Transverse colon (tissue), 4 donors: ENCODE results near the gene TMEM270. TPM values are rescaled to one million over a fixed set of nuclear protein-coding genes. Genes with fewer than 3 reads are reported as not detected.
A peak's percentile ranks its signal among the peaks of the same experiment; 100 is the strongest.
"Not testable (repeated sequence)": the region's sequence is repeated elsewhere in the genome, so short reads cannot be mapped to it uniquely, and the experiment has no call there.

ENCODE experiments used
- DNase-seq: peaks from one replicate; pipeline ENCODE4 v3.0.0-alpha.2; 2019
- H3K27ac ChIP-seq, 4 donors: fragments of 200-600 bp; sonication (generic); 2 replicates each; pipeline ENCODE4 v1.5.1; 2016 to 2018; ENCODE audit warnings: inconsistent platforms in 4 of 4
- H3K27me3 ChIP-seq: fragments of 200-600 bp; sonication (generic); 2 replicates; pipeline ENCODE4 v1.5.1; 2017; ENCODE audit warnings: inconsistent platforms
- H3K36me3 ChIP-seq, 4 donors: fragments of 200-600 bp; sonication (generic); 2 replicates each; pipeline ENCODE4 v1.5.1; 2017 to 2019; ENCODE audit warnings: inconsistent platforms in 4 of 4
- H3K4me1 ChIP-seq, 4 donors: fragments of 200-600 bp; sonication (generic); 2 replicates each; pipeline ENCODE4 v1.5.1; 2017 to 2020; ENCODE audit warnings: inconsistent platforms in 4 of 4
- H3K4me3 ChIP-seq, 4 donors: fragments of 200-600 bp; sonication (generic); 1 replicate in 1 of 4; 2 replicates in 3 of 4; pipeline versions ENCODE4 v1.5.1 to v1.6.1; 2017 to 2019; ENCODE audit warnings: inconsistent platforms in 4 of 4
- H3K9me3 ChIP-seq, 2 donors: fragments of 200-600 bp; sonication (generic); 2 replicates each; pipeline ENCODE4 v1.5.1; 2017 to 2019; ENCODE audit warnings: inconsistent platforms in 2 of 2
- CTCF ChIP-seq, 5 experiments: fragments of 200-600 bp in 3 of 5; fragments of 450-650 bp in 2 of 5; sonication (generic) in 3 of 5; IDR thresholded peaks; 1 replicate in 2 of 5; 2 replicates in 3 of 5; pipeline ENCODE4 v1.5.1; 2016 to 2017; ENCODE audit warnings: antibody characterized with exemption in 5 of 5, inconsistent platforms in 3 of 5, mild to moderate bottlenecking in 2 of 5, moderate library complexity in 1 of 5
- EP300 ChIP-seq: sonication (generic); formaldehyde crosslinking; IDR thresholded peaks from one replicate; pipeline ENCODE4 v1.6.1; 2017; ENCODE audit warnings: antibody characterized with exemption, low read depth
- POLR2A ChIP-seq: fragments of 450-650 bp; IDR thresholded peaks from one replicate; pipeline ENCODE4 v1.6.1; 2016; ENCODE audit warnings: antibody characterized with exemption, mild to moderate bottlenecking, moderate library complexity
- POLR2AphosphoS5 ChIP-seq, 3 donors: sonication (generic); formaldehyde crosslinking; IDR thresholded peaks; one replicate each; pipeline ENCODE4 v1.6.1; 2016; ENCODE audit warnings: antibody characterized with exemption in 3 of 3
- WGBS, 2 donors: methylation state at CpG; one replicate each; pipeline ENCODE4 v1.1.5; 2018; ENCODE audit warnings: low coverage in 1 of 2; 5-methylcytosine and 5-hydroxymethylcytosine counted together
- in situ Hi-C, 4 donors: fragments of 200-750 bp; cut with MboI; loops; one replicate each; pipeline versions ENCODE4 v1.15.0 to v1.15.1; 2017; ENCODE audit warnings: low sequenced_read_pairs in 3 of 4, low pct_ligation_motif_present in 1 of 4, low pct_unique_long_range_greater_than_20kb in 1 of 4
- intact Hi-C: fragments of 100-400 bp; cut with DNase I; formaldehyde crosslinking; loops from one replicate; pipeline ENCODE4 v1.15.1; 2023; ENCODE audit warnings: low total_unique reads
- total RNA-seq, 4 donors: library from RNA; depleted of rRNA; stranded (reverse); fragments of >200 nt; gene quantifications; one replicate each; pipeline ENCODE4 v1.1.0, GENCODE V29; 2016

The TMEM270 gene
- total RNA-seq, 4 donors from 2014 or later: not detected

- DNase-seq: no peak
- H3K4me3 ChIP-seq: no peak overlapping the region
- no peak overlapping the region for H3K27ac ChIP-seq
- H3K9me3 ChIP-seq: no peaks in the 10 kb centered on the region
- 82 to 91% methylated on average over 3 to 6 of the region's 6 CpGs for WGBS, 2 donors
- H3K36me3 ChIP-seq: no peaks in the 10 kb centered on the region
- TF ChIP-seq CTCF (IDR thresholded peaks at IDR 0.05): no peak
- no peak for TF ChIP-seq POLR2A
- TF ChIP-seq POLR2AphosphoS5 (IDR thresholded peaks at IDR 0.05): no peak
- intact Hi-C loops: no loop called here
- in situ Hi-C loops: no loop called here
- no peaks in the 10 kb centered on the region for H3K27me3 ChIP-seq
- H3K4me1 ChIP-seq: peaks cover 0 to 8% (median 7%) of the 10 kb centered on the region in 4 donors
These were observed 43.8 kb upstream of the TMEM270 start for GRCh38 chr7:73817121-73817520.

GRCh38 chr7:73820013-73820412, 40.9 kb upstream of the TMEM270 start:
- DNase-seq: no peak
- no peak overlapping the region for H3K27ac ChIP-seq
- WGBS, 2 donors: 86 to 91% methylated on average over 7 of the region's 7 CpGs
- in situ Hi-C loops (no loop called here), intact Hi-C loops (no loop called here)
- TF ChIP-seq POLR2AphosphoS5 (IDR thresholded peaks at IDR 0.05): no peak
- no peak for TF ChIP-seq POLR2A
- no peak for TF ChIP-seq EP300
- TF ChIP-seq CTCF (IDR thresholded peaks at IDR 0.05): no peak
- no peaks in the 10 kb centered on the region for H3K27me3 ChIP-seq
- peaks cover 3 to 31% (median 22%) of the 10 kb centered on the region in 4 donors for H3K4me1 ChIP-seq
- no peaks in the 10 kb centered on the region for H3K36me3 ChIP-seq
- H3K9me3 ChIP-seq: no peaks in the 10 kb centered on the region
- H3K4me3 ChIP-seq: no peak overlapping the region

GRCh38 chr7:73821597-73822285, 39.2 kb upstream of the TMEM270 start:
- peak; percentile 7 for DNase-seq
- in situ Hi-C loops, H3K4me3 ChIP-seq, H3K9me3 ChIP-seq, intact Hi-C loops, H3K27me3 ChIP-seq, H3K36me3 ChIP-seq: not testable (repeated sequence)
- WGBS, 2 donors: 76 to 94% methylated on average over 4 to 14 of the region's 14 CpGs
- Histone ChIP-seq H3K27ac (peak overlapping the region; percentile 84 to 95 (median 90)), H3K4me1 (peaks cover 10 to 49% (median 33%) of the 10 kb centered on the region in 4 donors)

GRCh38 chr7:73822319-73823173, 38.4 kb upstream of the TMEM270 start:
- intact Hi-C loops: no loop called here
- DNase-seq: peak; percentile 93
- in situ Hi-C loops: no loop called here
- Histone ChIP-seq H3K27ac (peak overlapping the region; percentile 84 to 95 (median 90)), H3K9me3 (no peaks in the 10 kb centered on the region), H3K27me3 (no peaks in the 10 kb centered on the region), H3K4me3 (no peak overlapping the region), H3K4me1 (peaks cover 14 to 57% (median 40%) of the 10 kb centered on the region in 4 donors), H3K36me3 (no peaks in the 10 kb centered on the region)
- TF ChIP-seq POLR2AphosphoS5 (IDR thresholded peaks at IDR 0.05) (peak; percentile 62 to 73 (median 71)), CTCF (IDR thresholded peaks at IDR 0.05) (no peak), POLR2A (peak; percentile 72), EP300 (peak; percentile 16)
- 24% methylated on average over 15 of the region's 15 CpGs; no CpG with 5 or more reads in 1 of the 2 donors for WGBS, 2 donors
